HCT116 (cell line): Measurements from ENCODE around the gene MED12. TPM values are rescaled to one million over a fixed set of nuclear protein-coding genes. Genes with fewer than 3 reads are reported as not detected.

Experiments used
- ATAC-seq: fragments of 200-7000 bp; cut with Tn5 transposase; 2 replicates; pipeline ENCODE4 v1.9.1; 2020; ENCODE audit warnings: mild to moderate bottlenecking, moderate library complexity
- BruUV-seq: library from RNA; stranded (reverse); fragments of 400-500 nt; replicated peaks from 2 replicates; lab custom pipeline; 2021; lab: Mats Ljungman, UMichigan
- CTCF ChIA-PET: fragments of 300-600 bp; sonication (Branson Sonifier 250); formaldehyde crosslinking; loops from one replicate; lab custom pipeline; 2021; ENCODE audit warnings: antibody characterized with exemption; lab: Charles Lee
- POLR2A ChIA-PET: fragments of 300-600, 350-600 bp; sonication (Branson Sonifier 250); formaldehyde crosslinking; loops from one replicate; lab custom pipeline; 2021; ENCODE audit warnings: antibody characterized with exemption; lab: Charles Lee
- RAD21 ChIA-PET, 2 experiments: fragments of 300-600 bp; sonication (Branson Sonifier 250); formaldehyde crosslinking; loops; one replicate each; lab custom pipeline; 2023; ENCODE audit warnings: low total read pairs in 2 of 2; ENCODE audit not compliant: uncharacterized antibody in 2 of 2, unreplicated experiment in 2 of 2, low non-redundant PET in 1 of 2; lab: Charles Lee
- DNase-seq: peaks from one replicate; pipeline ENCODE4 v3.0.0-alpha.2; 2010; ENCODE audit warnings: low read depth, low spot score
- H2AFZ ChIP-seq: fragments of 200-600 bp; shearing (Covaris generic), sonication (generic); 2 replicates; pipeline ENCODE4 v1.6.1; 2017; ENCODE audit warnings: low read depth, mixed run types, mixed read lengths, antibody characterized with exemption, low read length; ENCODE audit not compliant: poor library complexity, severe bottlenecking
- H3K27ac ChIP-seq: 2 replicates; pipeline ENCODE4 v1.5.1; 2012; ENCODE audit warnings: low read depth, low read length
- H3K27me3 ChIP-seq: fragments of 200-600 bp; sonication (generic); 2 replicates; pipeline ENCODE4 v1.6.1; 2016; ENCODE audit warnings: mixed run types, low read length, mixed read lengths; ENCODE audit not compliant: insufficient read depth
- H3K36me3 ChIP-seq, 2 experiments: fragments of 200-500 bp in 1 of 2; fragments of 200-600 bp in 1 of 2; sonication (Bioruptor generic) in 1 of 2; sonication (generic) in 1 of 2; 2 replicates each; pipeline versions ENCODE4 v1.5.1 to v1.6.1; 2014 to 2016; ENCODE audit warnings: low read length in 2 of 2, inconsistent platforms in 1 of 2, mixed read lengths in 1 of 2, mixed run types in 1 of 2; ENCODE audit not compliant: insufficient read depth in 2 of 2, control insufficient read depth in 1 of 2
- H3K4me1 ChIP-seq, 2 experiments: fragments of 200-600 bp in 1 of 2; sonication (generic) in 1 of 2; 2 replicates each; pipeline versions ENCODE4 v1.5.1 to v1.6.1; 2012 to 2017; ENCODE audit warnings: low read length in 2 of 2, inconsistent platforms in 1 of 2, mild to moderate bottlenecking in 1 of 2, mixed read lengths in 1 of 2, mixed run types in 1 of 2, moderate library complexity in 1 of 2; ENCODE audit not compliant: insufficient read depth in 2 of 2, control insufficient read depth in 1 of 2
- H3K4me2 ChIP-seq: fragments of 200-600 bp; sonication (generic); 2 replicates; pipeline ENCODE4 v1.6.1; 2017; ENCODE audit warnings: mixed run types, low read length, mixed read lengths
- H3K4me3 ChIP-seq, 2 experiments: fragments of 200-600 bp in 1 of 2; sonication (generic) in 1 of 2; replicated peaks in 1 of 2; 2 replicates each; pipeline ENCODE4 v1.5.1; 2011 to 2016; ENCODE audit warnings: low read length in 2 of 2, control low read depth in 1 of 2, low read depth in 1 of 2, mild to moderate bottlenecking in 1 of 2, mixed read lengths in 1 of 2, mixed run types in 1 of 2
- H3K79me2 ChIP-seq: fragments of 200-600 bp; sonication (generic); 2 replicates; pipeline ENCODE4 v1.6.1; 2017; ENCODE audit warnings: mild to moderate bottlenecking, mixed run types, low read length, moderate library complexity, mixed read lengths; ENCODE audit not compliant: insufficient read depth
- H3K9ac ChIP-seq: fragments of 200-600 bp; sonication (generic); 2 replicates; pipeline ENCODE4 v1.6.1; 2016; ENCODE audit warnings: low read length, mixed read lengths
- H3K9me2 ChIP-seq: fragments of 200-600 bp; sonication (generic), shearing (Covaris generic); 2 replicates; pipeline ENCODE4 v1.6.1; 2017; ENCODE audit warnings: mixed run types, mild to moderate bottlenecking, moderate library complexity; ENCODE audit not compliant: insufficient read depth
- H3K9me3 ChIP-seq, 2 experiments: fragments of 200-500 bp in 1 of 2; fragments of 200-600 bp in 1 of 2; sonication (Bioruptor generic) in 1 of 2; sonication (generic) in 1 of 2; 2 replicates each; pipeline ENCODE4 v1.6.1; 2014 to 2017; ENCODE audit warnings: low read length in 2 of 2, mixed read lengths in 2 of 2, inconsistent platforms in 1 of 2, low read depth in 1 of 2, mild to moderate bottlenecking in 1 of 2, mixed run types in 1 of 2, moderate library complexity in 1 of 2; ENCODE audit not compliant: control insufficient read depth in 1 of 2, insufficient read depth in 1 of 2
- H4K20me1 ChIP-seq: fragments of 200-600 bp; sonication (generic), shearing (Covaris generic); 2 replicates; pipeline ENCODE4 v1.6.1; 2017; ENCODE audit warnings: mixed run types, mild to moderate bottlenecking, moderate library complexity; ENCODE audit not compliant: insufficient read depth
- ATF3 ChIP-seq: IDR thresholded peaks from 2 replicates; pipeline ENCODE4 v1.6.1; 2012
- CBX3 ChIP-seq: IDR thresholded peaks from 2 replicates; pipeline ENCODE4 v1.6.1; 2012; ENCODE audit warnings: low read depth
- CEBPB ChIP-seq: IDR thresholded peaks from 2 replicates; pipeline ENCODE4 v1.6.1; 2012; ENCODE audit warnings: low read depth
- CTCF ChIP-seq, 3 experiments: fragments of 200-600 bp in 1 of 3; sonication (generic) in 1 of 3; IDR thresholded peaks in 2 of 3; conservative IDR thresholded peaks in 1 of 3; 2 replicates each; pipeline ENCODE4 v1.5.1; 2012 to 2017; ENCODE audit warnings: low read depth in 2 of 3, low read length in 2 of 3, antibody characterized with exemption in 1 of 3, borderline replicate concordance in 1 of 3, control low read depth in 1 of 3, mild to moderate bottlenecking in 1 of 3, mixed read lengths in 1 of 3, mixed run types in 1 of 3, moderate library complexity in 1 of 3; ENCODE audit not compliant: insufficient read depth in 1 of 3
- EGR1 ChIP-seq: IDR thresholded peaks from 2 replicates; pipeline ENCODE4 v1.6.1; 2012; ENCODE audit warnings: low read depth
- EZH2 ChIP-seq: fragments of 200-600 bp; sonication (generic); IDR thresholded peaks from 2 replicates; pipeline ENCODE4 v1.6.1; 2017; ENCODE audit warnings: antibody characterized with exemption, mixed run types
- EZH2phosphoT487 ChIP-seq: fragments of 200-600 bp; IDR thresholded peaks from 2 replicates; pipeline ENCODE4 v1.6.1; 2018; ENCODE audit warnings: antibody characterized with exemption, borderline replicate concordance
- FOSL1 ChIP-seq: IDR thresholded peaks from 2 replicates; pipeline ENCODE4 v1.6.1; 2012; ENCODE audit warnings: low read depth
- MAX ChIP-seq: IDR thresholded peaks from 2 replicates; pipeline ENCODE4 v1.6.1; 2012
- POLR2A ChIP-seq: IDR thresholded peaks from 2 replicates; pipeline ENCODE4 v1.7.0; 2011; ENCODE audit warnings: borderline replicate concordance; ENCODE audit not compliant: insufficient read depth, insufficient read length; ENCODE audit errors: extremely low read depth
- POLR2AphosphoS5 ChIP-seq: IDR thresholded peaks from 2 replicates; pipeline ENCODE4 v1.6.1; 2011; ENCODE audit warnings: mild to moderate bottlenecking, low read depth, low read length, moderate library complexity
- REST ChIP-seq: IDR thresholded peaks from 2 replicates; pipeline ENCODE4 v1.6.1; 2012; ENCODE audit warnings: low read depth
- SIN3A ChIP-seq: IDR thresholded peaks from 2 replicates; pipeline ENCODE4 v1.6.1; 2012; ENCODE audit warnings: low read depth
- SP1 ChIP-seq: IDR thresholded peaks from 2 replicates; pipeline ENCODE4 v1.6.1; 2012; ENCODE audit warnings: low read depth
- SRF ChIP-seq: IDR thresholded peaks from 2 replicates; pipeline ENCODE4 v1.6.1; 2012; ENCODE audit warnings: low read depth
- TCF7L2 ChIP-seq: IDR thresholded peaks from 2 replicates; pipeline ENCODE4 v1.7.0; 2011; ENCODE audit warnings: borderline replicate concordance, inconsistent platforms; ENCODE audit not compliant: insufficient read depth, insufficient read length; ENCODE audit errors: extremely low read depth
- YY1 ChIP-seq: IDR thresholded peaks from 2 replicates; pipeline ENCODE4 v1.6.1; 2011; ENCODE audit warnings: low read length, low read depth, moderate library complexity, mild to moderate bottlenecking; ENCODE audit not compliant: insufficient replicate concordance; ENCODE audit errors: extremely low read depth
- ZFX ChIP-seq: fragments of 450-650 bp; IDR thresholded peaks from 2 replicates; pipeline ENCODE4 v1.6.1; 2017
- ZNF274 ChIP-seq: fragments of 200-500 bp; sonication (Bioruptor generic); IDR thresholded peaks from 2 replicates; pipeline ENCODE4 v1.6.1; 2014; ENCODE audit warnings: mild to moderate bottlenecking, low read depth, low read length, inconsistent platforms
- intact Hi-C: fragments of 100-400 bp; cut with micrococcal nuclease; formaldehyde crosslinking; loops from 2 replicates; pipeline ENCODE4 v1.10.0; 2022
- total RNA-seq: library from RNA; stranded (reverse); gene quantifications from one replicate; pipeline ENCODE4 v1.2.1, GENCODE V29; 2021; ENCODE audit not compliant: unreplicated experiment

Gene MED12
- total RNA-seq, 1 experiment from 2014 or later = 32.8 TPM

GRCh38 chrX:71107245-71107644 lies 11.2 kb upstream of the MED12 start:
- no peak overlapping the region for H3K27ac ChIP-seq
- H4K20me1 ChIP-seq = no peaks in the 10 kb centered on the region
- H3K9me2 ChIP-seq = no peaks in the 10 kb centered on the region
- H3K27me3 ChIP-seq = no peaks in the 10 kb centered on the region
- ChIA-PET POLR2A (no interaction called here), RAD21 (no interaction called here), CTCF (no interaction called here)
- ATAC-seq (no peak), DNase-seq (no peak)
- H3K9me3 ChIP-seq = no peaks in the 10 kb centered on the region
- no peaks in the 10 kb centered on the region for H3K79me2 ChIP-seq
- no peak overlapping the region for H3K4me2 ChIP-seq
- no TSS peak for BruUV-seq
- H3K36me3 ChIP-seq = no peaks in the 10 kb centered on the region
- intact Hi-C loops = no loop called here
- no peak overlapping the region for H3K9ac ChIP-seq
- H2AFZ ChIP-seq = no peak overlapping the region
- no peak for TF ChIP-seq ATF3
- TF ChIP-seq FOSL1 = no peak
- no peak for TF ChIP-seq CTCF (IDR thresholded peaks at IDR 0.05 in 2 of 3, conservative IDR thresholded peaks at IDR 0.05 in 1 of 3; ENCODE audit: borderline replicate concordance in 1 of 3, insufficient read depth in 1 of 3, low read depth in 2 of 3, low read length in 2 of 3)
- TF ChIP-seq EZH2 = no peak
- no peak for TF ChIP-seq REST
- TF ChIP-seq EGR1 = no peak
- TF ChIP-seq ZNF274 = no peak
- TF ChIP-seq YY1 = no peak
- TF ChIP-seq POLR2AphosphoS5 = no peak
- TF ChIP-seq CBX3 = no peak
- TF ChIP-seq TCF7L2 = no peak
- TF ChIP-seq CEBPB = no peak
- TF ChIP-seq POLR2A = no peak
- TF ChIP-seq SP1 = no peak
- TF ChIP-seq MAX = no peak
- no peak for TF ChIP-seq SIN3A
- TF ChIP-seq EZH2phosphoT487 = no peak
- no peak for TF ChIP-seq SRF
- no peak for TF ChIP-seq ZFX
- H3K4me3 ChIP-seq = no peak overlapping the region
- H3K4me1 ChIP-seq = peaks cover 0 to 3% of the 10 kb centered on the region in 2 experiments; a peak in 1 of 4 replicates
